Breast epithelium (tissue), 4 donors: Measurements from ENCODE around the gene EVL. TPM values are rescaled to one million over a fixed set of nuclear protein-coding genes. Genes with fewer than 3 reads are reported as not detected.

Source experiments
- DNase-seq, 2 donors: peaks; one replicate each; pipeline ENCODE4 v3.0.0-alpha.2; 2019; ENCODE audit warnings: low spot score in 2 of 2
- H3K27ac ChIP-seq, 2 donors: fragments of 200-600 bp; sonication (generic) in 1 of 2; one replicate each; pipeline ENCODE4 v1.5.1; 2016 to 2019; ENCODE audit warnings: mild to moderate bottlenecking in 1 of 2
- H3K27me3 ChIP-seq, 2 donors: fragments of 200-600 bp; sonication (generic) in 1 of 2; one replicate each; pipeline versions ENCODE4 v1.5.1 to v1.6.0; 2017 to 2019; ENCODE audit warnings: control low read depth in 1 of 2, mild to moderate bottlenecking in 1 of 2
- H3K36me3 ChIP-seq: fragments of 200-600 bp; one replicate; pipeline ENCODE4 v1.5.1; 2019
- H3K4me1 ChIP-seq, 2 donors: fragments of 200-600 bp; sonication (generic); one replicate each; pipeline ENCODE4 v1.5.1; 2016 to 2019; ENCODE audit warnings: control low read depth in 1 of 2
- H3K4me3 ChIP-seq, 3 donors: fragments of 200-600 bp; sonication (generic); 1 replicate in 2 of 3; 2 replicates in 1 of 3; pipeline ENCODE4 v1.5.1; 2016 to 2019; ENCODE audit warnings: mild to moderate bottlenecking in 3 of 3, moderate library complexity in 2 of 3
- H3K9me3 ChIP-seq, 2 donors: fragments of 200-600 bp; sonication (generic) in 1 of 2; one replicate each; pipeline ENCODE4 v1.5.1; 2016 to 2019; ENCODE audit warnings: control low read depth in 1 of 2
- POLR2A ChIP-seq: fragments of 450-650 bp; IDR thresholded peaks from one replicate; pipeline ENCODE4 v1.6.1; 2016; ENCODE audit warnings: antibody characterized with exemption, mild to moderate bottlenecking, moderate library complexity
- POLR2AphosphoS5 ChIP-seq, 3 donors: sonication (generic); formaldehyde crosslinking; IDR thresholded peaks; one replicate each; pipeline ENCODE4 v1.6.1; 2017; ENCODE audit warnings: antibody characterized with exemption in 3 of 3
- intact Hi-C: fragments of 100-400 bp; cut with DNase I; formaldehyde crosslinking; loops from one replicate; pipeline ENCODE4 v1.15.1; 2023; ENCODE audit warnings: low total_unique reads
- total RNA-seq, 3 donors: library from RNA; depleted of rRNA; stranded (reverse); fragments of >200 nt; gene quantifications; one replicate each; pipeline ENCODE4 v1.1.0, GENCODE V29; 2016
- TF ChIP-seq, protein P1 (sequence below), 3 donors: fragments of 450-650 bp; IDR thresholded peaks; one replicate each; pipeline ENCODE4 v1.5.1; 2016 to 2017; ENCODE audit warnings: antibody characterized with exemption in 3 of 3, mild to moderate bottlenecking in 3 of 3, moderate library complexity in 3 of 3

Gene EVL
- total RNA-seq, 3 donors from 2014 or later, result 50.7 to 116 (median 107) TPM

DNA sequence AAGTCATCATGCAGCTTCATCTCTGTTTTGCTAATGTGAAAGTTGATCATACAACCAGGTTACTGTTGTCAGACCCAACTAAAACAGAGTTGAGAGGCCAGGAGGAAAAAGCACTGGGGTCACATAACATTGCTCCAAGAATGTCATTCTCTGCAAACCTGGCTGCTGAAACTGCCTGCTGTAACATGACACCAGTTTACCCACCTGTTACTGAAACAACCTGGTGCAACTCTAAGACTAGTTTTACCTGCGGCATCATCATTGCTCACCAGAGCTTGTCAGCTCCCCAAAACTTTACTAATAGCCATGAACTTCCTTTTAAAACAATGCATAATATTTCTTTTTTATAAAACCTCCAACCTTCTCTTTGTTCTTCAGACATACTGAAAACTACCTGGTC is 124.9 kb downstream of the EVL start:
- intact Hi-C loops, result loop anchor here (10.0 kb wide), 1 partner anchor 195 kb away; no protein-coding TSS in a partner anchor
- DNase-seq, result no peak
- Histone ChIP-seq H3K27ac (no peak overlapping the region), H3K4me3 (no peak overlapping the region), H3K36me3 (no peaks in the 10 kb centered on the region), H3K4me1 (peaks cover 4 to 6% of the 10 kb centered on the region in 2 donors), H3K9me3 (no peaks in the 10 kb centered on the region), H3K27me3 (no peaks in the 10 kb centered on the region)
- no peak for TF ChIP-seq POLR2A
- TF ChIP-seq, protein P1, sequence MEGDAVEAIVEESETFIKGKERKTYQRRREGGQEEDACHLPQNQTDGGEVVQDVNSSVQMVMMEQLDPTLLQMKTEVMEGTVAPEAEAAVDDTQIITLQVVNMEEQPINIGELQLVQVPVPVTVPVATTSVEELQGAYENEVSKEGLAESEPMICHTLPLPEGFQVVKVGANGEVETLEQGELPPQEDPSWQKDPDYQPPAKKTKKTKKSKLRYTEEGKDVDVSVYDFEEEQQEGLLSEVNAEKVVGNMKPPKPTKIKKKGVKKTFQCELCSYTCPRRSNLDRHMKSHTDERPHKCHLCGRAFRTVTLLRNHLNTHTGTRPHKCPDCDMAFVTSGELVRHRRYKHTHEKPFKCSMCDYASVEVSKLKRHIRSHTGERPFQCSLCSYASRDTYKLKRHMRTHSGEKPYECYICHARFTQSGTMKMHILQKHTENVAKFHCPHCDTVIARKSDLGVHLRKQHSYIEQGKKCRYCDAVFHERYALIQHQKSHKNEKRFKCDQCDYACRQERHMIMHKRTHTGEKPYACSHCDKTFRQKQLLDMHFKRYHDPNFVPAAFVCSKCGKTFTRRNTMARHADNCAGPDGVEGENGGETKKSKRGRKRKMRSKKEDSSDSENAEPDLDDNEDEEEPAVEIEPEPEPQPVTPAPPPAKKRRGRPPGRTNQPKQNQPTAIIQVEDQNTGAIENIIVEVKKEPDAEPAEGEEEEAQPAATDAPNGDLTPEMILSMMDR (IDR thresholded peaks at IDR 0.05), result no peak
- TF ChIP-seq POLR2AphosphoS5 (IDR thresholded peaks at IDR 0.05), result no peak

DNA sequence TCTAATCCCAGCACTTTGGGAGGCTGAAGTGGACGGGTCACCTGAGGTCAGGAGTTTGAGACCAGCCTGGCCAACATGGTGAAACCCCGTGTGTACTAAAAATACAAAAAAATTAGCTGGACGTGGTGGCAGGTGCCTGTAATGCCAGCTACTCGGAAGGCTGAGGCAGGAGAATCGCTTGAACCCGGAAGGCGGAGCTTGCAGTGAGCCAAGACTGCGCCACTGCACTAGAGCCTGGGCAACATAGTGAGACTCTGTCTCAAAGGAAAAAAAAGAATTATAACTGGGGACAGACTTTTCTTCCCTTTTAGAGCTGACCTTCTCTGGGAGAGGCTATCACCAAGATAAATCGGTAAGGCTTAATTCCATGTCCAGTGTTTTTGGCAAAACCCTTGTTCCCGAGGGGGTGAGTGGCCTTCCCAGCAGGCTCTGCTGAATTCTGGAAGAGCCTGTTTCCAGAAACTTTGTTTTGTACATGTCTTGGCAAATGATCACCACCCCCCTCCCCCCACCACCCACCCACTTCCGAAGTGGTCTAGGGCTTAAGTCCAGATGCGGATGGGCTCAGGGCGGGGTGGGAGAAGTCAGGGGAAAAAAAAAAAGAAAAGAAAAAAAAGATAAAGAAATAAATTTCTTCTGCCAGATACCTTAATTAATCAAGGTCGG is 126.5 kb downstream of the EVL start:
- no peak for TF ChIP-seq POLR2AphosphoS5 (IDR thresholded peaks at IDR 0.05)
- H3K4me3 ChIP-seq, result peak overlapping the region in 2 of 3 donors; percentile 51 to 67
- peaks cover 4 to 6% of the 10 kb centered on the region in 2 donors for H3K4me1 ChIP-seq
- intact Hi-C loops, result loop anchor here (10.0 kb wide), 1 partner anchor 197 kb away; no protein-coding TSS in a partner anchor
- DNase-seq, result peak in 1 of 2 donors; percentile 37
- no peaks in the 10 kb centered on the region for H3K27me3 ChIP-seq
- no peaks in the 10 kb centered on the region for H3K36me3 ChIP-seq
- H3K9me3 ChIP-seq, result no peaks in the 10 kb centered on the region
- peak overlapping the region; percentile 96 to 98 for H3K27ac ChIP-seq

DNA sequence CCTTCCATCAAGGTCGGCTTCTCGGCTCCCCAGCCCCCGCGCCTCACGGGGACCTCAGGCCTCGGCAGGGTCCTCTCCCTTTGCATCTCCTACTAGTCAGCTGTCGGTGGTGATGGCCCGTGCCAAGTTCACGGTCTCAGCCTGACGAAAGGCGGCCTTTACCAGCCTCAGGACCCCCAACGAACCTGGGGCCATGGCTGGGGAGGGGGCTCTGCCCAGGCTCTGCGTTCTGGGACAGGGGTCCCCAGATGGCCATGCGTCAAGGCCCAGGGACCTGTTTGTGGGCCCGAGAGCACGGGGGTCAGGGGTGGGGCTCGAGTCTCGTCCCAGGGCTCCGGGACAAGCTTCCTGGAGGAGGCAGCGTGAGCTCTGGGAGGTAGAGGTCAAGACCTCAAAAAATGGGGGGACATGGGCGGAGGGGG is 127.0 kb downstream of the EVL start:
- Histone ChIP-seq H3K4me1 (peaks cover 4 to 6% of the 10 kb centered on the region in 2 donors), H3K27me3 (no peaks in the 10 kb centered on the region), H3K9me3 (no peaks in the 10 kb centered on the region), H3K27ac (peak overlapping the region; percentile 96 to 98), H3K36me3 (no peaks in the 10 kb centered on the region), H3K4me3 (peak overlapping the region; percentile 39 to 67 (median 51))
- intact Hi-C loops, result loop anchor here (10.0 kb wide), 1 partner anchor 197 kb away; no protein-coding TSS in a partner anchor
- TF ChIP-seq POLR2A, result no peak
- TF ChIP-seq POLR2AphosphoS5 (IDR thresholded peaks at IDR 0.05), result no peak
- TF ChIP-seq, protein P1 (IDR thresholded peaks at IDR 0.05), result no peak
- DNase-seq, result peak in 1 of 2 donors; percentile 44

DNA sequence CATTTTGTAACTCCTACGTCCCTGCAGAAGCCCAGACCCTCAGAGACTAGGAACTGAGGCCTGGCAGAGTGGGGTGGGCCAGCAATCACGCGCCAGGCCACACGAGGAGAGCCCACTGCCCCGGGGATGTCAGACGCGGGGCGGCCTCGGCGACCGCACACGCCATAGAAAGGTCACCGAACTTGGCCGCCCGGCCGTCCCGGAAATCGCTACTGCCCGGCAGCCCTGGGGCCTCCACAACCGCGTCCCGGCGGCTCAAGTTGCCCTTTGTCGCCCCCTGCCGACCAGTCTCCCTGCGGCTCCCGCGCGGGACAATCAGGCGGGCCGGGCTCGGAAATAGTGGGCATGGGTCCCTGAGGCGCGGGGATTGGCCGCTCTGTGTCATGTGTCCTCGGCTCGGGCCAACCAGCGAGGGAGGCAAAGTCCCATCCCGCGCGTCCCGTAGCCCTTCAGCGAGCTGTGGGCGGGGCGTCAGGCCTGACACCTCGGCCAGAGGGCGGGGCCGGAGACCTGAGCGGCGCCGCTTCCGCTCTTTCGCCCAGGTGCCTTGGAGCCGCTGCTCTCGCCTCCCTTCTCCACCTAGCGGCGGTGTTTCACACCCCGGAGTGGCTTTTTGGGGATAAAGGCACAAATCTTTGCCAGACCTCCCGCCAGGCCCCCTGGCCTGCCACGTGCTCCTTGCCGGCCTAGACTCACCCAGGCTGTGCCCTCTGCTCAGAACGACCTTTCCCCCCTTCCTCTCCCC is 127.6 kb downstream of the EVL start:
- Histone ChIP-seq H3K4me1 (peaks cover 4 to 6% of the 10 kb centered on the region in 2 donors), H3K36me3 (no peaks in the 10 kb centered on the region), H3K27me3 (no peaks in the 10 kb centered on the region), H3K9me3 (no peaks in the 10 kb centered on the region), H3K27ac (peak overlapping the region; percentile 96 to 98), H3K4me3 (peak overlapping the region; percentile 39 to 67 (median 51))
- peak; percentile 84 to 86 (median 85) for TF ChIP-seq POLR2AphosphoS5 (IDR thresholded peaks at IDR 0.05)
- peak; percentile 42 for TF ChIP-seq POLR2A
- TF ChIP-seq, protein P1 (IDR thresholded peaks at IDR 0.05), result peak; percentile 82 to 96 (median 91)
- DNase-seq, result peak; percentile 99 to 100
- intact Hi-C loops, result loop anchor here (10.0 kb wide), 1 partner anchor 198 kb away; no protein-coding TSS in a partner anchor

Other genes starting within 250 kb of the EVL start
- 10 to 100 TPM in 2 of 3 donors, 1 to 10 TPM in 1; 1.1 to 12.0 (median 10.2) TPM for gene DEGS2, start 94.2 kb downstream of the EVL start, total RNA-seq
- 10 to 100 TPM; 46.2 to 61.2 (median 50.6) TPM for gene YY1, start 173.7 kb downstream of the EVL start, total RNA-seq
- gene SLC25A29, start 241.0 kb downstream of the EVL start, total RNA-seq, result 100 to 1,000 TPM in 2 of 3 donors, 10 to 100 TPM in 1; 40.2 to 119 (median 110) TPM